ENCODE results near the gene NXNL1.

NXNL1 gene

GRCh38 chr19:17497149-17497798 lies 36.5 kb upstream of the NXNL1 start:
- no peaks in the 10 kb centered on the region for H3K27me3 ChIP-seq (ENCODE audit: insufficient read depth, poor library complexity, severe bottlenecking)
- H3K4me3 ChIP-seq (ENCODE audit: severe bottlenecking) = no peak overlapping the region
- DNase-seq (ENCODE audit: low spot score) = no peak
- no peaks in the 10 kb centered on the region for H3K9me3 ChIP-seq (ENCODE audit: severe bottlenecking)
- 0 out of 2 replicates have a peak, but pooled peaks cover 8% of the 10 kb centered on the region for H3K36me3 ChIP-seq (ENCODE audit: low read depth)
- ATAC-seq (ENCODE audit: low read depth) = no peak
- no peaks in the 10 kb centered on the region for H3K4me1 ChIP-seq (ENCODE audit: insufficient read depth, poor library complexity, severe bottlenecking)
- no peak for TF ChIP-seq CTCF (IDR thresholded peaks at IDR 0.05; ENCODE audit: poor library complexity, severe bottlenecking)
- no peak overlapping the region for H3K27ac ChIP-seq (ENCODE audit: poor library complexity, severe bottlenecking)

GRCh38 chr19:17496337-17496997 lies 35.7 kb upstream of the NXNL1 start:
- peak; percentile 85 for TF ChIP-seq CTCF (IDR thresholded peaks at IDR 0.05; ENCODE audit: poor library complexity, severe bottlenecking)

GRCh38 chr19:17495639-17496296 lies 35.0 kb upstream of the NXNL1 start:
- Histone ChIP-seq H3K27me3 (ENCODE audit: insufficient read depth, poor library complexity, severe bottlenecking) (no peaks in the 10 kb centered on the region), H3K36me3 (ENCODE audit: low read depth) (0 out of 2 replicates have a peak, but pooled peaks cover 5% of the 10 kb centered on the region), H3K27ac (ENCODE audit: poor library complexity, severe bottlenecking) (no peak overlapping the region), H3K4me3 (ENCODE audit: severe bottlenecking) (no peak overlapping the region), H3K4me1 (ENCODE audit: insufficient read depth, poor library complexity, severe bottlenecking) (no peaks in the 10 kb centered on the region), H3K9me3 (ENCODE audit: severe bottlenecking) (no peaks in the 10 kb centered on the region)
- ATAC-seq (ENCODE audit: low read depth) (no peak), DNase-seq (ENCODE audit: low spot score) (no peak)
- no peak for TF ChIP-seq CTCF (IDR thresholded peaks at IDR 0.05; ENCODE audit: poor library complexity, severe bottlenecking)

More at GRCh38 chr19:17496337-17496997, 35.7 kb upstream of the NXNL1 start:
- H3K36me3 ChIP-seq (ENCODE audit: low read depth) = 0 out of 2 replicates have a peak, but pooled peaks cover 8% of the 10 kb centered on the region
- no peaks in the 10 kb centered on the region for H3K27me3 ChIP-seq (ENCODE audit: insufficient read depth, poor library complexity, severe bottlenecking)
- no peak for DNase-seq (ENCODE audit: low spot score)
- no peak overlapping the region for H3K27ac ChIP-seq (ENCODE audit: poor library complexity, severe bottlenecking)
- no peak overlapping the region for H3K4me3 ChIP-seq (ENCODE audit: severe bottlenecking)
- peak; percentile 78 for ATAC-seq (ENCODE audit: low read depth)
- H3K9me3 ChIP-seq (ENCODE audit: severe bottlenecking) = no peaks in the 10 kb centered on the region
- H3K4me1 ChIP-seq (ENCODE audit: insufficient read depth, poor library complexity, severe bottlenecking) = no peaks in the 10 kb centered on the region

GRCh38 chr19:17491287-17491686 lies 30.6 kb upstream of the NXNL1 start:
- H3K36me3 ChIP-seq (ENCODE audit: low read depth) = no peaks in the 10 kb centered on the region
- no peaks in the 10 kb centered on the region for H3K9me3 ChIP-seq (ENCODE audit: severe bottlenecking)
- no peak for DNase-seq (ENCODE audit: low spot score)
- no peak for ATAC-seq (ENCODE audit: low read depth)
- H3K27me3 ChIP-seq (ENCODE audit: insufficient read depth, poor library complexity, severe bottlenecking) = no peaks in the 10 kb centered on the region
- TF ChIP-seq CTCF (IDR thresholded peaks at IDR 0.05; ENCODE audit: poor library complexity, severe bottlenecking) = no peak
- no peaks in the 10 kb centered on the region for H3K4me1 ChIP-seq (ENCODE audit: insufficient read depth, poor library complexity, severe bottlenecking)
- H3K27ac ChIP-seq (ENCODE audit: poor library complexity, severe bottlenecking) = no peak overlapping the region
- H3K4me3 ChIP-seq (ENCODE audit: severe bottlenecking) = no peak overlapping the region

Measured in RWPE2 (cell line).